Measurements from ENCODE around the gene KCNH2. TPM values are rescaled to one million over a fixed set of nuclear protein-coding genes. Genes with fewer than 3 reads are reported as not detected.

The KCNH2 gene
- total RNA-seq, 4 donors from 2014 or later = 29.8 to 71.7 (median 42.5) TPM

GRCh38 chr7:150973571-150974451 is 4.3 kb downstream of the KCNH2 start:
- DNase-seq (ENCODE audit: extremely low spot score) = no peak
- H3K27me3 ChIP-seq = peaks cover 0 to 43% (median 5%) of the 10 kb centered on the region in 4 donors
- intact Hi-C loops (cut with DNase I) = no loop called here

GRCh38 chr7:150972741-150973140 is 5.4 kb downstream of the KCNH2 start:
- intact Hi-C loops (cut with DNase I) = no loop called here
- H3K9me3 ChIP-seq = no peaks in the 10 kb centered on the region
- H3K36me3 ChIP-seq = no peaks in the 10 kb centered on the region
- peaks cover 78 to 100% (median 100%) of the 10 kb centered on the region in 4 donors for H3K4me1 ChIP-seq
- no peak for DNase-seq (ENCODE audit: extremely low spot score)
- WGBS = 38% methylated on average over 8 of the region's 8 CpGs
- H3K4me3 ChIP-seq = no peak overlapping the region
- peak overlapping the region; percentile 86 to 88 (median 88) for H3K27ac ChIP-seq (replicated peaks in 1 of 4)
- peaks cover 0 to 37% (median 5%) of the 10 kb centered on the region in 4 donors for H3K27me3 ChIP-seq
- no peak for TF ChIP-seq POLR2AphosphoS5 (IDR thresholded peaks at IDR 0.05)
- TF ChIP-seq CTCF (IDR thresholded peaks at IDR 0.05) = no peak
- no peak for TF ChIP-seq EP300 (IDR thresholded peaks at IDR 0.05)
- no peak for TF ChIP-seq POLR2A (IDR thresholded peaks at IDR 0.05; ENCODE audit: low read depth)

More at GRCh38 chr7:150973571-150974451, 4.3 kb downstream of the KCNH2 start:
- no peak for TF ChIP-seq POLR2A (IDR thresholded peaks at IDR 0.05; ENCODE audit: low read depth)
- TF ChIP-seq EP300 (IDR thresholded peaks at IDR 0.05) = no peak
- TF ChIP-seq CTCF (IDR thresholded peaks at IDR 0.05) = no peak
- TF ChIP-seq POLR2AphosphoS5 (IDR thresholded peaks at IDR 0.05) = no peak
- Histone ChIP-seq H3K27ac (replicated peaks in 1 of 4) (peak overlapping the region; percentile 86 to 88 (median 88)), H3K36me3 (no peaks in the 10 kb centered on the region), H3K4me3 (peak overlapping the region; percentile 50 to 60 (median 56)), H3K9me3 (no peaks in the 10 kb centered on the region), H3K4me1 (peaks cover 77 to 98% (median 96%) of the 10 kb centered on the region in 4 donors)
- 64% methylated on average over 21 of the region's 27 CpGs for WGBS

- Histone ChIP-seq H3K9me3 (no peaks in the 10 kb centered on the region), H3K36me3 (no peaks in the 10 kb centered on the region), H3K27me3 (peaks cover 0 to 31% (median 2%) of the 10 kb centered on the region in 4 donors), H3K4me1 (peaks cover 74 to 100% (median 100%) of the 10 kb centered on the region in 4 donors), H3K4me3 (peak overlapping the region in 1 of 4 donors; percentile 7), H3K27ac (replicated peaks in 1 of 4) (peak overlapping the region; percentile 86 to 88 (median 88))
- no peak for DNase-seq (ENCODE audit: extremely low spot score)
- TF ChIP-seq POLR2AphosphoS5 (IDR thresholded peaks at IDR 0.05) = peak; percentile 93 to 94
- no peak for TF ChIP-seq POLR2A (IDR thresholded peaks at IDR 0.05; ENCODE audit: low read depth)
- intact Hi-C loops (cut with DNase I) = no loop called here
- WGBS = 36% methylated on average over 7 of the region's 12 CpGs
Observed at GRCh38 chr7:150972023-150972468, 6.1 kb downstream of the KCNH2 start.

GRCh38 chr7:150971242-150972022 is 6.7 kb downstream of the KCNH2 start:
- Histone ChIP-seq H3K36me3 (no peaks in the 10 kb centered on the region), H3K4me1 (peaks cover 73 to 100% (median 100%) of the 10 kb centered on the region in 4 donors), H3K9me3 (no peaks in the 10 kb centered on the region), H3K27me3 (peaks cover 0 to 25% (median 0%) of the 10 kb centered on the region in 4 donors), H3K4me3 (peak overlapping the region in 1 of 4 donors; percentile 7), H3K27ac (replicated peaks in 1 of 4) (peak overlapping the region; percentile 86 to 88 (median 88))
- intact Hi-C loops (cut with DNase I) = no loop called here
- WGBS = 34% methylated on average over 13 of the region's 16 CpGs
- TF ChIP-seq EP300 (IDR thresholded peaks at IDR 0.05) (no peak), POLR2AphosphoS5 (IDR thresholded peaks at IDR 0.05) (no peak), CTCF (IDR thresholded peaks at IDR 0.05) (no peak), POLR2A (IDR thresholded peaks at IDR 0.05; ENCODE audit: low read depth) (no peak)
- no peak for DNase-seq (ENCODE audit: extremely low spot score)
